AG09319 (cell line): ENCODE results near the gene SPATA13.
A peak's percentile ranks its signal among the peaks of the same experiment; 100 is the strongest.

Experiments
- DNase-seq: peaks from one replicate; pipeline ENCODE4 v3.0.0-alpha.2; 2010; ENCODE audit warnings: low read depth; ENCODE audit errors: extremely low read depth
- CTCF ChIP-seq: IDR thresholded peaks from 2 replicates; pipeline ENCODE4 v1.5.1; 2011; ENCODE audit warnings: low read depth, mild to moderate bottlenecking, inconsistent platforms, low read length, moderate library complexity

SPATA13 gene

GRCh38 chr13:24280720-24281119 is 120.2 kb downstream of the SPATA13 start:
- no peak for TF ChIP-seq CTCF
- no peak for DNase-seq

GRCh38 chr13:24281188-24282008 is 120.9 kb downstream of the SPATA13 start:
- no peak for DNase-seq
- TF ChIP-seq CTCF, result no peak

- no peak for TF ChIP-seq CTCF
- DNase-seq, result no peak
These were observed 121.7 kb downstream of the SPATA13 start for GRCh38 chr13:24282256-24282655.

- TF ChIP-seq CTCF, result no peak
- no peak for DNase-seq
These were observed 124.5 kb downstream of the SPATA13 start for GRCh38 chr13:24284889-24285565.

- TF ChIP-seq CTCF, result no peak
- DNase-seq, result no peak
These were observed 126.1 kb downstream of the SPATA13 start for GRCh38 chr13:24286624-24287023.

- DNase-seq, result no peak
- TF ChIP-seq CTCF, result no peak
These were observed 127.3 kb downstream of the SPATA13 start for GRCh38 chr13:24287748-24288287.

- TF ChIP-seq CTCF, result no peak
- peak; percentile 71 for DNase-seq
These were observed 128.3 kb downstream of the SPATA13 start for GRCh38 chr13:24288870-24289269.
